Measurements from ENCODE around the gene NSD1.

NSD1 gene

DNA sequence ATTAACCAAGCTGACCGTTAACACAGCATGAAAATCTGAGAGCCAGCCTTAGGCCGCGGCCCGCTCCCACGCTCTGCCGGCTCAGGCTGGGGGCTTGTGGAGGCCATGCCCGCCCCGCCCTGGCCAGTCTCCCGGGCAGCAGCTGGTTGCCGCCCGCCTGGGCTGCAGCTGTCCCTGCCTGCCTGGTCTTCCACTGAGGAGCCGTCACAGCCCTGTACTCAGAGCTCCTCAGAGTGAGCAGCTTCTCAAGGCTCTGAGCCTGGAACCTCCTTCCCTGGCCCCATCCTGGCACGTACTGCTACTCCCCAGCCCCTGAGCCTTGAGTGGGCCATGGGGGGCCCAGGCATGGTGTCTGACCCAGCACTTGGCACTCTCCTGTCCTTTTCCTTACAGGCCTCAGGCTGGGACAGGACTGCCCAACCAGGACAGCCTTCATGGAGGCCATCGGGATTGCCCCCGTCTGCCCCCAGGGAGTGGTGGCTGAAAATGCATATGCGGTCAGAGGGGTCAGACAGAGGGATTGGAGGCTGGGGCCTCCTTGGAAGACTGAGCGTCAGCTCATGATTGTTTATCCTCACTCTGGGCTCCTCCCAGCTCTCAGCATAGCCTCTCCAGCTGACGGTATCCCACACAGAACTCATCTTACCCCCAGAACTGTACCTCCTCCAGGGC, 35.0 kb upstream of the NSD1 start:
- DNase-seq, result no peak

DNA sequence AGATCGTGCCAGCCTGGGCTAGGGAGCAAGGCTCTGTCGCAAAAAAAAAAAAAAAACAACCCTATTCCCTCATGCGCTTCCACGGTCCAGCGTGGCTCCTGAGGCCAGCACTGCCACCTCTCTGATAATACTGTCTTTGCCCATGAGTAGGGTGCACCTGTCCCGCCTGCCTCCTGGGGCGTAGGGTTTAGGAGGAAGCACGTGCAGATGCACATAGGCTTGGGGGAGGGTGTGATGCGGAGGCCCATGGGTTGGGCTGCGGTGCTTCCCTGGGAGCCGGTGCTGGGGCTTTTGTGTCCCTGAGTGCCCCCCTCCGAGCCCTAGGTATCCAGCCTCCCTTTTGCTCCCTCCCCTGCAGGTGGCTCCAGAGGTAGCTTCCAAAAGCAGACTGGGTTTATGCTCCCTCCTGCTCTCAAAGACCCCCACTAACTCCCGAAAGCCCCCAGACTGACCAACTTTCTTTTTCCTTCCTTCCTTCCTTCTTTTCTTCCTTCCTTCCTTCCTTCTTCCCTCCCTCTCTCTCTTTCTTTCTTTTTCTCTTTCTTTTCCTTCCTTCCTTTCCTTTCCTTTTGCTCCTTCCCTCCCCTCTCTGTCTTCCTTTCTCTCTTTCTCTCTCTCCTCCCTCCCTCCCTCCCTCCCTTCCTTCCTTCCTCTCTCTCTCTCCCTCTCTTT, 34.0 kb upstream of the NSD1 start:
- DNase-seq, result no peak

DNA sequence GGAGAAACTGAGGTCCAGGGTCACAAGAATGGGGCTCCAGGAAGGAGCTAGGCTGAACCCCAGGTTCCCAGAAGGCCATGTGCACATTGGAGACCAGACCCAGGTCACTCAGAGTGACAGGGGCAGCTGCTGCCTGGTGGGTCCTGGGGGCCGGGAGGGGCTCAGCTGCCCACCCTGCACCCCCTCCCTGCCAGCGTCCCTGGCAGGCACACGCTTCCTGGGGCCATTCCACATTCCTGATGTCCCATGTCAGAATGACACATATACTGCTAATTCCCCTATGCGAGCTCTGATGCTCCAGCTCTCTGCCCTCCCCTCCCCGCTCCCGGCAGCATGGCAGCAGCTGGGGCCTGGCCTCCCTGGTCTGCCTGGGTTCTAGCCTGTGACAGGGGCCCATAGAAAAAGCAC, 32.9 kb upstream of the NSD1 start:
- DNase-seq, result no peak

DNA sequence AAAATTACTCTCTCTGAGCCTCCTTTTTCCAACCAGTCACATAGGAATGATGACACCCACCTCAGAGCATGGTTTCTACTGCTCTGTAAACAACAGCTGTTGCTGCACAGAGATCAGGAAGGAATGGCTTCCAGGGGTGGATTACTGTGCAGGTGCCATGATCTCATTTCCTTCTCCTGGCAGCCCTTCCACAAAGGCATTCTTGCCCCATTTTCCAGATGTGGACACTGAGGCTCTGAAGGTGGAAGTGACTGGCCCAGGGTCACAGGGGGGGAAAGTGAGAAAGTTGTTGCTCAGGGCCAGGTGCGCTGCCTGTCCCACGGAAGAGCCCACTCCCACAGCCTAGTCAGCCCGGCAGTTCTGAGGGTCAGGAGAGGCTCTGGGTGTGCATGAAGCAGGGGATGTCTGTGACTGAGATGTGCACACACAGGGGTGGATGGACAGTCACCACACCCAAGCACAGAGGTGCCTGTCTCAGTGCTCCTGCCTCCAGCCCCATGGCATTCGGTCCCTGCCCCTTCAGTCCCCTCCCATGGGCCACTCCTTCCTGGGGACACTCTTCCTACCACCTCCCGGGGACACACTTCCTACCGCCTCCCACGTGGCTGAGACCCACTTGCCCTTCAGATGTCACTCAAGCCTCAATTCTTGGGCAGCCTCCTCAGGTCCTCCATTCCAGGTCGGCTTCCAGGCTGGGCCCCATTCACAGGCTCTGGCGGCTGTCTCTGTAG, 29.9 kb upstream of the NSD1 start:
- no peak for DNase-seq

DNA sequence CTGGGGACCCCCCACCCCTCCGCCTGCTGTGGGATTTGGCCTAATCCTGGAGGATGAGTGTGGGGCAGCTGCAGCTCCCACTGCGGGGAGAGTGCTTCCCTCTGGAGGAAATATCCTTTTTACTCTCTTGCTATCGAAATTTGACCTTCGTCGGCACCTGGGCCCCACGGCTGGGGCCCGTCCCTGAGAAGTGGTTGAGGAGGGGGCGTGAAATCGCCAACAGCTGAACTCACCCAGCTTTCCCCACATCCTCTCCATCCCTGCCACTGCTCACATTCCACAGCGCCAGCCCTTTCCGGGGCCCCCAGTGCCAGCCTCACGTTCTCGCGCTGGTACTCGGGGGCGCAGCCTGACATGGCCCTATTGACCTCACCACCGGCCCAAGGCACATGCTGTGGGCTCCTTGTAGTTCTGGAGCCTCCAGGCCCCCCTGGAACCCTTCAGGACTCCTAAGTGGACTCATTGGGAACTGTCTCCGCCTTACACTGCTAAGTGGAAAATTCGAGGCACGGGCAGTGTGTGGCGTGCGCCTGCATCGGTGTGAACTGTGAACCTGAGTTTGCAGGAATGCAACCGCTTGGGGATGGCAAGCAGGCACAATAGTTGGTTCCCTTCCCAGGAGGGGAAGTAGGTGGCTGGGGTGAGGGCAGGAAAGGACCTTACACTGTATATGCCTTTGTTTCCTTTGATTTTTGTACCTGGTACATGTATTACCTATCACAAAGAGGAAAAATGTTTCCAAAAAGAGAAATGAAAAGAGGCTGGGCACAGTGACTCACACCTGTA, 27.7 kb upstream of the NSD1 start:
- DNase-seq, result no peak

DNA sequence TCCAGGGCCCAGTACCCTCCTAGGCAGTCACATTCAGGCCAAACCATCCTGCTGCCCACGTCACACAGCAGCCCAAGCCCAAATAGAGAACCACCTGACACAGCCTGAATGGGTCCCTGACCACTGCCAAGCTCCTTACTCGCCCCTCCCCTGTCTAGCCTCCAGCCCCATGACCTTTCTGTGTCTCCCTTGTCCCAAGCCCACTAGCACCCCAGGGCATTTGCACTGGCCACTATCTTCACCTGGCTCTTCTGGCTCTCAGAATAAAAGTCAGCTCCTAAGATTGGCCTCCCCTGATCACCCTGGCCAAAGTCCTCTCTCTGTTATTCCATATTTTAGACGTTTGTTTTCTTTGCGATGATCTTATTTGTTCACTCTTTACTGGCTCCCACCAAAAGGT, 26.4 kb upstream of the NSD1 start:
- DNase-seq, result no peak

GRCh38 chr5:177109810-177110209, 23.8 kb upstream of the NSD1 start:
- no peak for DNase-seq

- DNase-seq, result peak; percentile 67
These were observed 21.7 kb upstream of the NSD1 start for GRCh38 chr5:177111720-177112394.

GRCh38 chr5:177112589-177113220, 20.9 kb upstream of the NSD1 start:
- DNase-seq, result no peak

- peak; percentile 79 for DNase-seq
These were observed 19.8 kb upstream of the NSD1 start for GRCh38 chr5:177113566-177114424.

DNA sequence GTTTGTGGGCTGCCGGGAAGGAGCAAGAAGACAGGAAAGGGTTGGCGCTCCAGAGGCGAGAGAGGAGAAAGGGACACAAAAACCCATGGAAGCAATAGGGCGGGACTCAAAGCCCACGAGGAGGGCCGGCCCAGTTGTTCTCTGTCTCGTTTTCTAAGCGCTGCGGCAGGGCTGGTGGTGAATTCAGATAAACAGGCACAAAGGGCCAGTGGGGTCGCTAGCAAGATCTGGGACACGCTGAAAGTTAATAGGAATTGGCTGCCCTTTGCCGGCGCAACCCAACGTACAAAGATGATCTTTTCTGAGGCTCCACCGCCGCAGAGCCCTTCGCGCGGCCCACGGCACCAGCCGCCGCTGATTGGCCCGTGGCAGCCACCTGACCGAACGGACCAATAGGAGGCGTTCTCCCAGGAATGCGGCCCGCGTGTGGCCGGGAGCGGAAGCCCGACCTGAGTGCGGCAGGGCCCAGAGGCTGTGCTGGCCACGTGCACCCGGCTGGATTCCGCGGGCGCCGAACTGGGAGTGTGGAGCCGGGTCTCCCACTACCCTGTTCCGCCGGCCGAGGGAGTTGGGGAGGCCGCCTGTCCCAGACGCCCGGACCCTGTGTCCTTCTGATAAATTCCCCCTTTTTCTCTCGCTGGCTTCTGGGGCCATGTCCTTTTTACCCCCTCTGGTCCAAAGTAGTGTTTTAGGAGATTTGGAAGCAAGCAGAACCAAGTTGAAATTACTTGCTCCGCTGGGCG, 16.8 kb upstream of the NSD1 start:
- DNase-seq, result peak; percentile 86

GRCh38 chr5:177117441-177118045, 16.0 kb upstream of the NSD1 start:
- DNase-seq, result no peak

DNA sequence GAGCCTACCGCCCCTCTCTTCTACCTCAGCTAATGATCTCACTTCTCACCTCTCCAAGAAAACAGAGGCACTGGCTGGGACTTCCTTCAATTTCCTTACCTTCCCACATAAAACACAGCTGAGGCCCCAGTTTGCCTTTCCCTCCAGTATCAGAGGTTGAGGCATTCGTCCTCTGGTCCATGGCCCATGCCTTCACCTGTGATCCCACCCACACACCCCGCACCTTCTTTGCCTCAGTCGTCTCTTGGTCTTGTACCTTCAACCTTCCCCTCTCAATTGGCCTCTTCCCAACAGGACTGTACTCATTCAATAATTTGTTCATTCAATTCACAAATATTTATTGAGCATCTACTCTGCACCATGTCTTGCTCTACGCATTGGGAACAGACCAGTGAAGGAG, 11.0 kb upstream of the NSD1 start:
- no peak for DNase-seq

DNA sequence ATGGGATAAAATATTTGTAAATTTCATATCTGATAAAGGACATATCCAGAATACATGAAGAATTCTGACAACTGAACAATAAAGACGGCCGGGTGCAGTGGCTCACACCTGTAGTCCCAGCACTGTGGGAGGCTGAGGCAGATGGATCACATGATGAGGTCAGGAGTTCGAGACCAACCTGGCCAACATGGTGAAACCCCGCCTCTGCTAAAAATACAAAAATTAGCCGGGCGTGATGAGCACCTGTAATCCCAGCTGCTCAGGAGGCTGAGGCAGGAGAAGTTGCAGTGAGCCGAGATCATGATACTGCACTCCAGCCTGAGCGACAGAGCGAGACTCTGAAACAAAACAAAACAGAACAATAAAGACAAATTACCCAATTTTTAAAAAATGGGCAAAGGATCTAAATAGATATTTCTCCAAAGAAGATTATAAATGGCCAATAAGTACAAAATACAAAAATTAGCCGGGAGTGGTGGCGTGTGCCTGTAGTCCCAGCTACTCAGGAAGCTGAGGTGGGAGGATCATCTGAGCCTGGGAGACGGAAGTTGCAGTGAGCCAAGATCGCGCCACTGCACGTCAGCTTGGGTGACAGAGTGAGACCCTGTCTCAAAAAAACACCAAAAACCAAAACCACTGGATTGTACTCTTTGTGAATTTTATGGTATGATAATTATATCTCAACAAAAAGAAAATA, 9.6 kb upstream of the NSD1 start:
- no peak for DNase-seq

GRCh38 chr5:177124486-177124991, 9.0 kb upstream of the NSD1 start:
- no peak for DNase-seq

- no peak for DNase-seq
These were observed 6.8 kb upstream of the NSD1 start for GRCh38 chr5:177126771-177127170.

DNA sequence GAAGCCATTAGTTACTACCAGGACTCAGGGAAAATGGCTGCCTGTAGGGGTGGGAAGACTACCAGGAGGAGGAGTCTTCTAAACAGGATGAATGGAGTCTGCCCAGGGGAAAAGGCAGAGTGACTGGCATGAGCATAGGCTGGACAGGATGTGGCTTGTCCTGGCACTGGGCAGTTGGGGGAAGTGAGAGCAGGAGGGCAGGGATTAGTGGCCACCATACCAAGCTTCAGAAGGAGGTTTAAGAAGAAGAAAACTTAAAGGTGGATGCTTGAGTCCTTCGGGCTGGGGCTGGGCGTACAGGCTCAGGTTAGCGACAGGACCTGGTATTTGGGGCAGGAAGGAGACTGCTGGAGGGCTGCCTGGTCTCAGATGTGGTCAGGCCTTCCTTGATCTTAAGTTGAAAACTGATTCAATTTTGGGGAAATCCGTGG, 5.0 kb upstream of the NSD1 start:
- no peak for DNase-seq

DNA sequence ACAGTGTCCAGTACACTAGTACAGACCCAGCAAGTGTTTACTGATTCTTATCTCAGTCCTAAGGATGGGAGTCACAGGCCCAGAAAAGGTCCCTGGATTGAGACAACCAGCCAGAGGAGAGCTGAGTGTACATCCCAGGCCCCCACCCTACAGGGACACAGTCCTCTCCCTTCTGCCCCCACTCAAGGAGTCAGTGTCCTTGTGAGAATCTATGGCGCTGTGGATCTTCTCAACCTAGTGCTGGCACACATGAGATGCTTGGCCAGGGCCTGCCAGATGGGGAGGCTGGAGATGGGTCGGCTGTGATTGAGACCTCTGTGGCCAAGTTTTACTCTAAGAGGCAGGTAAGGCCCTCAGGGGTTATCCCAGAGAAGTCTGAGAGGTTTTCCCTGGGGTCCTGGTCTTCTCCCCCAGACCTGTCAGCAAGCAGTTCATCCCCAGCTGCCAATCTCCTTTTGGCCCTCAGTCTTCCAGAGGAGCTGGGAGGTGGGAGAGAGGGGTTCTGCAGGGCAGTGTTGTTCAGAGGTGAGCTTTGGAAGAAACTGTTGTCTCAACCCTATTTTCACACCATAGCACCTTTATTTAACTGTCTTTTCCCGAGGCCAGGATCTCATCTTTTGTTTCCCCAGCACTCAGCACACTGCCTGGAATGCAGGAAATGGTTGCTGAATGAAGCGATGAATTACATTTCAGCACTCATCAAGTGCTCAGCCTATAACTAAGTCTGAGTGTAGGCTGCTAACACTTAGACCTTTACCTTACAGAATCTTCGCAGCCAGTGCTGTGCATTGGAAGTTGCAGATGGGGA, 3.2 kb upstream of the NSD1 start:
- no peak for DNase-seq

- DNase-seq, result no peak
These were observed 2.6 kb upstream of the NSD1 start for GRCh38 chr5:177131019-177131320.
